Thymus (tissue), 11 donors: Measurements from ENCODE around the gene INTS13. TPM values are rescaled to one million over a fixed set of nuclear protein-coding genes. Genes with fewer than 3 reads are reported as not detected.
"Not testable (repeated sequence)": the region's sequence is repeated elsewhere in the genome, so short reads cannot be mapped to it uniquely, and the experiment has no call there.

Experiments
- DNase-seq, 9 donors: peaks; one replicate each; pipeline ENCODE4 v3.0.0-alpha.2; 2013; ENCODE audit warnings: low spot score in 9 of 9, low read depth in 6 of 9, missing footprints in 1 of 9
- H3K27ac ChIP-seq, 2 donors: one replicate each; pipeline ENCODE4 v1.5.1; 2013; ENCODE audit warnings: control low read depth in 1 of 2, low read depth in 1 of 2, low read length in 1 of 2, mild to moderate bottlenecking in 1 of 2, moderate library complexity in 1 of 2
- H3K27me3 ChIP-seq, 2 donors: one replicate each; pipeline ENCODE4 v1.5.1; 2013; ENCODE audit warnings: low read length in 1 of 2; ENCODE audit not compliant: control insufficient read depth in 2 of 2, insufficient read depth in 1 of 2
- H3K36me3 ChIP-seq, 2 donors: one replicate each; pipeline ENCODE4 v1.5.1; 2013; ENCODE audit warnings: low read length in 1 of 2, mild to moderate bottlenecking in 1 of 2, moderate library complexity in 1 of 2; ENCODE audit not compliant: control insufficient read depth in 2 of 2, insufficient read depth in 2 of 2
- H3K4me1 ChIP-seq, 2 donors: one replicate each; pipeline ENCODE4 v1.5.1; 2013; ENCODE audit warnings: low read length in 2 of 2; ENCODE audit not compliant: control insufficient read depth in 2 of 2, insufficient read depth in 2 of 2
- H3K4me3 ChIP-seq, 2 donors: one replicate each; pipeline ENCODE4 v1.5.1; 2013; ENCODE audit warnings: low read length in 2 of 2, control low read depth in 1 of 2, mild to moderate bottlenecking in 1 of 2
- H3K9me3 ChIP-seq, 2 donors: one replicate each; pipeline ENCODE4 v1.5.1; 2013; ENCODE audit warnings: low read length in 1 of 2, mild to moderate bottlenecking in 1 of 2; ENCODE audit not compliant: control insufficient read depth in 2 of 2, insufficient read depth in 1 of 2
- WGBS: extraction: QIAGEN DNeasy Blood & Tissue Kit; methylation state at CpG from one replicate; pipeline ENCODE4 v1.1.7; 2013; 5-methylcytosine and 5-hydroxymethylcytosine counted together
- polyA plus RNA-seq: library from polyadenylated mRNA; stranded (reverse); fragments of 200-250 nt; gene quantifications from one replicate; pipeline ENCODE4 v1.2.3, GENCODE V29; 2013
- total RNA-seq: library from RNA; stranded (reverse); fragments of 120-200 nt; gene quantifications from one replicate; pipeline ENCODE4 v1.2.4, GENCODE V29; 2013
- donor health status: healthy.

The INTS13 gene
- total and polyA plus RNA-seq, 2 donors, result 38.8 to 40.5 TPM

- H3K27ac ChIP-seq, result no peak overlapping the region
- H3K9me3 ChIP-seq, result no peaks in the 10 kb centered on the region
- WGBS, result 98% methylated on average over 6 of the region's 6 CpGs
- no peaks in the 10 kb centered on the region for H3K36me3 ChIP-seq
- peaks cover 16 to 42% of the 10 kb centered on the region in 2 donors for H3K4me1 ChIP-seq
- DNase-seq, result no peak
- no peaks in the 10 kb centered on the region for H3K27me3 ChIP-seq
- H3K4me3 ChIP-seq, result no peak overlapping the region
Observed at GRCh38 chr12:26869104-26869494, 68.7 kb downstream of the INTS13 start.

- no peak for DNase-seq
- Histone ChIP-seq H3K4me3 (no peak overlapping the region), H3K27me3 (no peaks in the 10 kb centered on the region), H3K36me3 (no peaks in the 10 kb centered on the region), H3K27ac (no peak overlapping the region), H3K4me1 (peaks cover 16 to 42% of the 10 kb centered on the region in 2 donors), H3K9me3 (no peaks in the 10 kb centered on the region)
- 98% methylated on average over 3 of the region's 3 CpGs for WGBS
Observed at GRCh38 chr12:26868447-26869103, 69.2 kb downstream of the INTS13 start.

GRCh38 chr12:26867080-26867479 is 70.7 kb downstream of the INTS13 start:
- Histone ChIP-seq H3K4me1 (peaks cover 16 to 42% of the 10 kb centered on the region in 2 donors), H3K27ac (peak overlapping the region; percentile 79 to 87), H3K36me3 (no peaks in the 10 kb centered on the region), H3K27me3 (no peaks in the 10 kb centered on the region), H3K9me3 (peaks cover 0 to 1% of the 10 kb centered on the region in 2 donors), H3K4me3 (no peak overlapping the region)
- WGBS, result 1% methylated on average over 2 of the region's 2 CpGs
- peak in 6 of 9 donors; percentile 52 to 83 (median 59) for DNase-seq

GRCh38 chr12:26863515-26863914 is 74.3 kb downstream of the INTS13 start:
- Histone ChIP-seq H3K36me3 (no peaks in the 10 kb centered on the region), H3K27me3 (no peaks in the 10 kb centered on the region)
- 67% methylated on average over 4 of the region's 4 CpGs for WGBS

GRCh38 chr12:26862787-26863186 is 75.0 kb downstream of the INTS13 start:
- not testable (repeated sequence) for H3K27me3 ChIP-seq, H3K36me3 ChIP-seq, H3K4me3 ChIP-seq, H3K9me3 ChIP-seq, DNase-seq, H3K27ac ChIP-seq
- peaks cover 4 to 15% of the 10 kb centered on the region in 2 donors for H3K4me1 ChIP-seq
- WGBS, result over 99% methylated on average over 3 of the region's 3 CpGs

More at GRCh38 chr12:26863515-26863914, 74.3 kb downstream of the INTS13 start:
- H3K4me3 ChIP-seq, result no peak overlapping the region
- no peak for DNase-seq
- no peak overlapping the region for H3K27ac ChIP-seq
- H3K9me3 ChIP-seq, result peaks cover 0 to 4% of the 10 kb centered on the region in 2 donors
- H3K4me1 ChIP-seq, result peaks cover 4 to 15% of the 10 kb centered on the region in 2 donors

- H3K4me1 ChIP-seq, result peaks cover 4 to 11% of the 10 kb centered on the region in 2 donors
- peaks cover 0 to 4% of the 10 kb centered on the region in 2 donors for H3K9me3 ChIP-seq
- DNase-seq, result no peak
- H3K27me3 ChIP-seq, result no peaks in the 10 kb centered on the region
- H3K36me3 ChIP-seq, result no peaks in the 10 kb centered on the region
- H3K4me3 ChIP-seq, result no peak overlapping the region
- no peak overlapping the region for H3K27ac ChIP-seq
- WGBS, result 99% methylated on average over 1 of the region's 1 CpG
Observed at GRCh38 chr12:26861690-26862089, 76.1 kb downstream of the INTS13 start.

DNA sequence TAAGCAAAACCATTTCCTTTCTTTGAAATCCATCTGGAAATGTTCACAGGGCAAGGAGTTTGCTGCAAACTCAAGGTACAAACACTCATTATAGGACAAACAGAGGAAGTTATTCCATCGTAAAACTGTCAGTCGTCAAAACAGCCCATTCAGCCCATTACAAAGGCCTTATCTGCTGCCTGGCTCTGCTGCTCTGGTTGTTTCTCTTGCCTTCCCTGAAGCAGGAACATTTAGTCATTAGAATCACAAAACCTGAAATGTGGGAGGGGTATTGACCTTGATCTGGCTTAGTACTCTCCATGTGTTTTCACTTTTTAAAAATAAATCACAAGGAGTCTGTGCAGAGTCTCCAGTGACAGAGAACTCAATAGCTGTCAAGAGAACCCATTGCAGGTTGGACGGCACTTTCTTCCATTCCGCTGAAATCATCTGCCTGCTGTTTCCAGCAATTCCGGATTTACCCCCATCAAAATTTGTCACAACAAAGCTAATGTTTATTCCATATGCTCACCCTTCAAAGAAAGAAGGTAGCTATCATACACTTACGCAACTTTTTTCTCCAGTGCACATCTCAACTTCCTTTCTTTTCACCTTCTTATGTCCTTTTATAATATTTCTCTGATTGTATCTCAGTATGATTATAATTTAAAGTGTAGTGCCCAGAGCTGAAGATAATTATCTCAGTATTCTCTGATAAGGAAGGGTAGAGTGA is 80.2 kb downstream of the INTS13 start:
- Histone ChIP-seq H3K4me1 (peaks cover 6 to 14% of the 10 kb centered on the region in 2 donors), H3K4me3 (no peak overlapping the region), H3K9me3 (peaks cover 0 to 4% of the 10 kb centered on the region in 2 donors), H3K27me3 (no peaks in the 10 kb centered on the region), H3K27ac (no peak overlapping the region), H3K36me3 (no peaks in the 10 kb centered on the region)
- no peak for DNase-seq
- 80% methylated on average over 6 of the region's 6 CpGs for WGBS

- no peak overlapping the region for H3K4me3 ChIP-seq
- H3K27me3 ChIP-seq, result no peaks in the 10 kb centered on the region
- WGBS, result 56% methylated on average over 1 of the region's 1 CpG
- no peaks in the 10 kb centered on the region for H3K36me3 ChIP-seq
- peaks cover 6 to 14% of the 10 kb centered on the region in 2 donors for H3K4me1 ChIP-seq
- no peak overlapping the region for H3K27ac ChIP-seq
- no peaks in the 10 kb centered on the region for H3K9me3 ChIP-seq
- DNase-seq, result no peak
Observed at GRCh38 chr12:26855337-26855736, 82.4 kb downstream of the INTS13 start.
